SU-DHL-6 (cell line): ENCODE results near the gene TNFAIP6.

Source experiments
- H2AFZ ChIP-seq: fragments of 200-600 bp; sonication (generic); 2 replicates; pipeline ENCODE4 v1.6.1; 2014; ENCODE audit warnings: low read depth, mild to moderate bottlenecking, moderate library complexity, mixed read lengths, antibody characterized with exemption, low read length; ENCODE audit not compliant: severe bottlenecking
- H3F3A ChIP-seq: fragments of 200-600 bp; shearing (Covaris generic); 2 replicates; pipeline ENCODE4 v1.6.0; 2016; ENCODE audit warnings: antibody characterized with exemption, mild to moderate bottlenecking; ENCODE audit not compliant: insufficient read depth
- H3K27ac ChIP-seq: fragments of 200-600 bp; sonication (generic); 2 replicates; pipeline ENCODE4 v1.5.1; 2016; ENCODE audit warnings: low read depth, mild to moderate bottlenecking, low read length, moderate library complexity, mixed read lengths
- H3K27me3 ChIP-seq: fragments of 200-600 bp; sonication (generic), shearing (Covaris generic); 2 replicates; pipeline ENCODE4 v1.6.0; 2014; ENCODE audit warnings: mild to moderate bottlenecking, low read length
- H3K36me3 ChIP-seq: fragments of 200-600 bp; sonication (generic); 2 replicates; pipeline ENCODE4 v1.6.1; 2014; ENCODE audit warnings: mild to moderate bottlenecking, low read length, mixed read lengths
- H3K4me2 ChIP-seq: fragments of 300-600, 200-600 bp; shearing (Covaris generic), sonication (generic); 2 replicates; pipeline ENCODE4 v1.6.0; 2014; ENCODE audit warnings: low read length, low read depth, mild to moderate bottlenecking; ENCODE audit not compliant: poor library complexity, severe bottlenecking
- H3K4me3 ChIP-seq: fragments of 200-600 bp; sonication (generic); 2 replicates; pipeline ENCODE4 v1.5.1; 2014; ENCODE audit warnings: antibody characterized with exemption, low read length, mild to moderate bottlenecking, mixed read lengths; ENCODE audit not compliant: insufficient read depth, poor library complexity, severe bottlenecking
- H3K79me2 ChIP-seq: fragments of 200-600 bp; sonication (generic); 2 replicates; pipeline ENCODE4 v1.6.1; 2014; ENCODE audit warnings: mild to moderate bottlenecking, low read length, moderate library complexity; ENCODE audit not compliant: insufficient read depth
- H3K9ac ChIP-seq: fragments of 200-600 bp; sonication (generic); 2 replicates; pipeline ENCODE4 v1.7.0; 2014; ENCODE audit warnings: mild to moderate bottlenecking, low read length
- H3K9me2 ChIP-seq: fragments of 200-600 bp; sonication (generic); replicated peaks from 2 replicates; pipeline ENCODE4 v1.6.1; 2014; ENCODE audit warnings: low read length; ENCODE audit not compliant: insufficient read depth
- H3K9me3 ChIP-seq: fragments of 200-600 bp; sonication (generic); 2 replicates; pipeline ENCODE4 v1.6.1; 2014; ENCODE audit warnings: low read length, mixed read lengths; ENCODE audit not compliant: insufficient read depth
- H4K20me1 ChIP-seq: fragments of 200-600 bp; sonication (generic); 2 replicates; pipeline ENCODE4 v1.6.1; 2014; ENCODE audit warnings: low read depth, mild to moderate bottlenecking, antibody characterized with exemption, low read length, moderate library complexity, mixed read lengths
- CTCF ChIP-seq: fragments of 200-600 bp; sonication (generic); IDR thresholded peaks from one replicate; pipeline ENCODE4 v1.5.1; 2017; ENCODE audit warnings: antibody characterized with exemption, mild to moderate bottlenecking, low read length, moderate library complexity; ENCODE audit not compliant: insufficient read depth, poor library complexity, severe bottlenecking
- EZH2phosphoT487 ChIP-seq: fragments of 200-600 bp; sonication (generic), shearing (Covaris generic); conservative IDR thresholded peaks from 2 replicates; pipeline ENCODE4 v1.6.1; 2018; ENCODE audit warnings: mild to moderate bottlenecking, antibody characterized with exemption, low read length, moderate library complexity, mixed read lengths

TNFAIP6 gene

GRCh38 chr2:151380580-151381235 lies 23.3 kb downstream of the TNFAIP6 start:
- Histone ChIP-seq H3K4me2 (no peak overlapping the region), H3K9me3 (no peaks in the 10 kb centered on the region), H2AFZ (no peak overlapping the region), H3K4me3 (no peak overlapping the region), H3K27me3 (no peaks in the 10 kb centered on the region), H3K27ac (no peak overlapping the region), H3K9me2 (no peaks in the 10 kb centered on the region), H3F3A (no peaks in the 10 kb centered on the region), H4K20me1 (no peaks in the 10 kb centered on the region), H3K9ac (no peak overlapping the region), H3K79me2 (no peaks in the 10 kb centered on the region), H3K36me3 (no peaks in the 10 kb centered on the region)
- no peak for TF ChIP-seq EZH2phosphoT487
- TF ChIP-seq CTCF: no peak

- H3K27me3 ChIP-seq: no peaks in the 10 kb centered on the region
- H3K27ac ChIP-seq: no peak overlapping the region
- no peak overlapping the region for H3K4me2 ChIP-seq
- no peaks in the 10 kb centered on the region for H4K20me1 ChIP-seq
- no peaks in the 10 kb centered on the region for H3K9me3 ChIP-seq
- no peaks in the 10 kb centered on the region for H3F3A ChIP-seq
- H2AFZ ChIP-seq: no peak overlapping the region
- H3K9ac ChIP-seq: no peak overlapping the region
- TF ChIP-seq EZH2phosphoT487 (no peak), CTCF (no peak)
- no peaks in the 10 kb centered on the region for H3K79me2 ChIP-seq
- no peaks in the 10 kb centered on the region for H3K36me3 ChIP-seq
- H3K9me2 ChIP-seq: no peaks in the 10 kb centered on the region
- H3K4me3 ChIP-seq: no peak overlapping the region
These were observed 23.9 kb downstream of the TNFAIP6 start for GRCh38 chr2:151381266-151381665.

GRCh38 chr2:151388011-151388410 lies 30.6 kb downstream of the TNFAIP6 start:
- no peak overlapping the region for H3K4me2 ChIP-seq
- no peaks in the 10 kb centered on the region for H3K27me3 ChIP-seq
- no peak overlapping the region for H3K27ac ChIP-seq
- TF ChIP-seq EZH2phosphoT487 (no peak), CTCF (no peak)
- H3K9me2 ChIP-seq: no peaks in the 10 kb centered on the region
- H3K79me2 ChIP-seq: no peaks in the 10 kb centered on the region
- no peak overlapping the region for H3K9ac ChIP-seq
- H3K4me3 ChIP-seq: no peak overlapping the region
- no peaks in the 10 kb centered on the region for H4K20me1 ChIP-seq
- no peaks in the 10 kb centered on the region for H3K36me3 ChIP-seq
- H3K9me3 ChIP-seq: no peaks in the 10 kb centered on the region
- H3F3A ChIP-seq: no peaks in the 10 kb centered on the region
- no peak overlapping the region for H2AFZ ChIP-seq
